Measurements from ENCODE around the gene NEAT1.

Gene NEAT1

DNA sequence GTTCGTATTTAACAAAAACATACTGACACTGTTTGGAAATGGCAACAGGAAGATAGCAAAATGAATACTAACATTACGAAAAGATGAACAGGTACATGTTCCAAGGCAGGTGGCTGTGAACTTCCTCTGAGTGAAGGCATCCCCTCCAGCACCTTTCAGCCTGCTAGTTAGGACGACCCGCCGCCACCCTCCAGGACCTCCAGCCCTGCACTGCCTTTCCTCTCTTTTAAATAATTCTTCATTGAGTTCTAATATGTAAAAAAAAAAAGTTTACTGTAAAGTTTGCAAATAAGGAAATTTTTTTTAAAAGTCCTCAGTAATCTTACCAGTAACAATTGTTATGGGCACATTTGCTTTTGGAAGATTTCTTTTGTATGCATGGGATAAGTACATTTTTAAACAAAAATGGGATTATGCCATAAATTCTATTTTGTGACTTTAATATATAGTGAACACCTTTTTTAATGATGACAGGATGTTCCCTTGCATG lies 6.0 kb downstream of the NEAT1 start:
- TF ChIP-seq FOXP2 (optimal IDR thresholded peaks at IDR 0.05; ENCODE audit: borderline replicate concordance, extremely low read depth, extremely low read length, insufficient read depth) (no peak), POLR2AphosphoS5 (IDR thresholded peaks at IDR 0.05; ENCODE audit: low read depth, low read length) (peak; percentile 29)

DNA sequence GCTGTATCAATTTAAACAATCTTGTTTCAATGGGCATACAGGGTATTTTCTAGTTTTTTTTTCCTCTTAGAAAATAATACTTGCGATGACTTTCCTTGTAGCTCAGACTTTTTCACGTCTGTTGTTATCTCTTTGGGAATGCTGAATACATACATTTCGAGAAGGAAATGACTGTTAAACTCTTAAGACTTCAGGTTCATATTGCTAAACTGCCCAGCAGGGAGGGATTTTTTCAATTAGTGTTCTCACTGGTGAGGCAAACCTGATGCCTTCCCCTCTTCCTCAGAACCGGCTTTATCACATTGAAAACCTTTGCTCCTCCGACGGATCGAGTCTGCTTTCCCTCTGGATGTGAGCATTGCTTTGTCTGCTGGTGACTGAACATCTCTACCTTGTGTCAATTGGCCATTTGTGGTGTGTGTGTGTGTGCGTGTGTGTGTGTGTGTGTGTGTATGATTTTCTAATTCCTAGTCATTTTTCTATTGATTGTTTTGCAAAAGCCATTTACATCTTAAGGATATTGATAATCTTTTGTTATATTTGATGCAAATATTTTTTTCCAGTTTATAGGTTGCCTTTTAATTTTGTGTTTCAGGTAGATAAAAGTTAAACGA lies 6.6 kb downstream of the NEAT1 start:
- TF ChIP-seq SIN3A (IDR thresholded peaks at IDR 0.05; ENCODE audit: borderline replicate concordance, insufficient read depth, low read length) (no peak), TAF1 (IDR thresholded peaks at IDR 0.05; ENCODE audit: borderline replicate concordance, insufficient read depth, low read length) (no peak), FOXP2 (optimal IDR thresholded peaks at IDR 0.05; ENCODE audit: borderline replicate concordance, extremely low read depth, extremely low read length, insufficient read depth) (no peak), POLR2AphosphoS5 (IDR thresholded peaks at IDR 0.05; ENCODE audit: low read depth, low read length) (no peak)
- TF ChIP-seq, protein P1, sequence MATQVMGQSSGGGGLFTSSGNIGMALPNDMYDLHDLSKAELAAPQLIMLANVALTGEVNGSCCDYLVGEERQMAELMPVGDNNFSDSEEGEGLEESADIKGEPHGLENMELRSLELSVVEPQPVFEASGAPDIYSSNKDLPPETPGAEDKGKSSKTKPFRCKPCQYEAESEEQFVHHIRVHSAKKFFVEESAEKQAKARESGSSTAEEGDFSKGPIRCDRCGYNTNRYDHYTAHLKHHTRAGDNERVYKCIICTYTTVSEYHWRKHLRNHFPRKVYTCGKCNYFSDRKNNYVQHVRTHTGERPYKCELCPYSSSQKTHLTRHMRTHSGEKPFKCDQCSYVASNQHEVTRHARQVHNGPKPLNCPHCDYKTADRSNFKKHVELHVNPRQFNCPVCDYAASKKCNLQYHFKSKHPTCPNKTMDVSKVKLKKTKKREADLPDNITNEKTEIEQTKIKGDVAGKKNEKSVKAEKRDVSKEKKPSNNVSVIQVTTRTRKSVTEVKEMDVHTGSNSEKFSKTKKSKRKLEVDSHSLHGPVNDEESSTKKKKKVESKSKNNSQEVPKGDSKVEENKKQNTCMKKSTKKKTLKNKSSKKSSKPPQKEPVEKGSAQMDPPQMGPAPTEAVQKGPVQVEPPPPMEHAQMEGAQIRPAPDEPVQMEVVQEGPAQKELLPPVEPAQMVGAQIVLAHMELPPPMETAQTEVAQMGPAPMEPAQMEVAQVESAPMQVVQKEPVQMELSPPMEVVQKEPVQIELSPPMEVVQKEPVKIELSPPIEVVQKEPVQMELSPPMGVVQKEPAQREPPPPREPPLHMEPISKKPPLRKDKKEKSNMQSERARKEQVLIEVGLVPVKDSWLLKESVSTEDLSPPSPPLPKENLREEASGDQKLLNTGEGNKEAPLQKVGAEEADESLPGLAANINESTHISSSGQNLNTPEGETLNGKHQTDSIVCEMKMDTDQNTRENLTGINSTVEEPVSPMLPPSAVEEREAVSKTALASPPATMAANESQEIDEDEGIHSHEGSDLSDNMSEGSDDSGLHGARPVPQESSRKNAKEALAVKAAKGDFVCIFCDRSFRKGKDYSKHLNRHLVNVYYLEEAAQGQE (IDR thresholded peaks at IDR 0.05; ENCODE audit: insufficient read depth in 1 of 2, low read depth in 2 of 2, low read length in 2 of 2): no peak

DNA sequence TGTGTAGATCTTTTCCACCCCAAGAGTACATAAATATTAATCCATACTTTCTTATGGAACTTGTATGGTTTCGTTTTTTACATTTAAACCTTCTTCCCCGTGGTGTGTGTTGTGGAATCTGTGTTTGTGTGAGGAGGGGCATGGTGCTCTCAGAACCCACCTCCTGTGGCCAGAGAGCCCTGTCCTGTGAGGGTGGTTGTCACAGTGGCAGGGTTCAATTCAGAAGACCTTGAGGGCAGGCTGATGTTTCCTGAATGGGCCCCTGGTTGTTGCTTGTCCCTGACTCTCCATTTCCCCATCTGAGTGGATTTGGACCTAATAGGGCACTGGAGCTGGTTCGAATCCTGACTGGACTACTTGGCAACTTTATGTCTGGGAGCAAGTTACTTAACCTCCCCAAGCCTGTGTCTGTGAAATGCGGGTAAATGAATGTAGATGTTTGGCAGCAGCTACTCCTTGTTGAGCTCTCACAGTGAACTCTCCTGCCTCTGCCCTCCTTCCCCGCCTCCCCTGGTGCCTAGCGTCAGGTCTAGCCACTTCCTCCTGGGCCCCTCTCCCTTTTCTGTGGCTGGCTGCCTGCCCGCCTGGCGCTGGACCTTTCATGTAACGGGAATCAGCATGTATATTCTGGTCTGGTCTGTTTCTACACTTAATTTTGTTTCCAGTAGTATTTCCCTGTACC lies 7.3 kb downstream of the NEAT1 start:
- no peak for TF ChIP-seq FOXP2 (optimal IDR thresholded peaks at IDR 0.05; ENCODE audit: borderline replicate concordance, extremely low read depth, extremely low read length, insufficient read depth)
- TF ChIP-seq POLR2AphosphoS5 (IDR thresholded peaks at IDR 0.05; ENCODE audit: low read depth, low read length): peak; percentile 47
- 0 out of 2 replicates have a peak, but pooled peaks have one; percentile 23 for TF ChIP-seq TAF1 (IDR thresholded peaks at IDR 0.05; ENCODE audit: borderline replicate concordance, insufficient read depth, low read length)
- 0 out of 2 replicates have a peak, but pooled peaks have one; percentile 44 for TF ChIP-seq SIN3A (IDR thresholded peaks at IDR 0.05; ENCODE audit: borderline replicate concordance, insufficient read depth, low read length)
- TF ChIP-seq, protein P1 (IDR thresholded peaks at IDR 0.05; ENCODE audit: insufficient read depth in 1 of 2, low read depth in 2 of 2, low read length in 2 of 2): no peak

DNA sequence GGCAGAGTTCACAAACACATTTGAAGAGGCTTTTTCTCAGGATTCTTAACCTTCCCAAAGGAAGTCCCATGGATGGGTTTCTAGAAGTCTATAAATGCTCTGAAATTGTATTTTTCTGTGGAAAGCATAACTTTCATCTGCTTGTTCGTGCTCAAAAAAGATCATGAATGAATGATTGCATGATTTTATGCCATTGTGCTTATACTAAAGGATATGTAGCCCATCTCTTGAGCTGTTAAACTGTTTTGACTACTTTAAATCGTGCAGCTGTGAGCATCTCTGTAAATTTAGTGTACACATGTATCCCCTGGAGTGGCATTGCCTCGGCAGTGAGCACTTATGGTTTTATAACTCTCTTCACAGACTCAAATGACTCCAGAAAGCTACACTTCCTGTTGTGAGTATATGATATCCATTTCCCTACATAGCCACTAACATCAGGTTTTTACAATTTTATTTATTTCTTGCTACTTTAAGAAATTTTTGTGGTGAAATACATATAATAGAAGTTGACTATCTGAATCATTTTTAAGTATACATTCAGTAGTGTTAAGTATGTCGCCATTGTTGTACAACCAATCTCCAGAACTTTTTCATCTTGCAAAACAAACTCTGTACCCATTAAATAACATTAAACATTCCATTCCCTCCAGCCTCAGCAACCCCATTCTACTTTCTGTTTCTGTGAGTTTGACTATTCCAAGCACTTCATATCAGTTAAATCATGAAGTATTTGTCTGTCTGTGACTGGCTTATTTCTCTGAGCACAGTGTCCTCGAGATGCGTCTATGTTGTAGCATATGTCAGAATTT lies 8.0 kb downstream of the NEAT1 start:
- TF ChIP-seq FOXP2 (optimal IDR thresholded peaks at IDR 0.05; ENCODE audit: borderline replicate concordance, extremely low read depth, extremely low read length, insufficient read depth) (no peak), POLR2AphosphoS5 (IDR thresholded peaks at IDR 0.05; ENCODE audit: low read depth, low read length) (no peak)

DNA sequence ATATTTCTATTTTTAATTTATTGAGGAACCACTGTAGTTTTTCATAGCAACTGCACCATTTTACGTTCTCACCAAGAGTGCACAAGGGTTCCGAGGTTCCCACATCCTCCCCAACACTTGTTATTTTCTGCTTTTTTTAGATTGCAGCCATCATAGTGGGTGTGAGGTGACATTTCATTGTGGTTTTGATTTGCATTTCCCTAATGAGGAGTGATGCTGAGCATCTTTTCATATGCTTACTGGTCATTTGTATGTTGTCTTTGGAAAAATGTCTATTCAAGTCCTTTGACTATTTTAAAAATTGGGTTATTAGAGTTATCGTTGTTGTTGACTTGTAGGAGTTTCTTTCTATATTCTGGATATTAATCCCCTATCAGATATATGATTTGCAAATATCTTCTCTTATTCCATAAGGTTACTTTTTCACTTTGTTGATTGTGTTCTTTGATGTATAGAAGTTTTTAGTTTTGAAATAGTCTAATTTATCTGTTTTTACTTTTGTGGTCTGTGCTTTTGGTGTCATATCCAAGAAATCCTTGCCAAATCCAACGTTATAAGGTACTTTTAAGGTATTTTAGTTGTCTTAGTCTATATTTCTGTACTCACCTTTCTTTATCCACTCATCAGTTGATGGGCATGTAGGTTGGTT lies 9.0 kb downstream of the NEAT1 start:
- TF ChIP-seq, protein P1 (IDR thresholded peaks at IDR 0.05; ENCODE audit: insufficient read depth in 1 of 2, low read depth in 2 of 2, low read length in 2 of 2): no peak
- TF ChIP-seq SIN3A (IDR thresholded peaks at IDR 0.05; ENCODE audit: borderline replicate concordance, insufficient read depth, low read length) (no peak), FOXP2 (optimal IDR thresholded peaks at IDR 0.05; ENCODE audit: borderline replicate concordance, extremely low read depth, extremely low read length, insufficient read depth) (no peak), POLR2AphosphoS5 (IDR thresholded peaks at IDR 0.05; ENCODE audit: low read depth, low read length) (no peak), TAF1 (IDR thresholded peaks at IDR 0.05; ENCODE audit: borderline replicate concordance, insufficient read depth, low read length) (no peak)
